ENCODE data around the gene TSSK3.

- TF ChIP-seq CTCF (IDR thresholded peaks at IDR 0.05; ENCODE audit: low read depth, low read length) (no peak), EZH2phosphoT487 (IDR thresholded peaks at IDR 0.05; ENCODE audit: low read depth) (no peak)
Measured at GRCh38 chr1:32362474-32363313, at the start of gene TSSK3, which contains the start of gene FAM229A.
